ENCODE results near the gene PLCB4.

GRCh38 chr20:9280666-9281065 is 211.8 kb downstream of the PLCB4 start:
- TF ChIP-seq CTCF (conservative IDR thresholded peaks at IDR 0.05 in 1 of 2, IDR thresholded peaks at IDR 0.05 in 1 of 2; ENCODE audit: extremely low read depth in 1 of 2, insufficient read depth in 1 of 2, low read depth in 1 of 2, low read length in 2 of 2) (no peak), EZH2 (IDR thresholded peaks at IDR 0.05; ENCODE audit: borderline replicate concordance, low read length) (no peak)
